OCI-LY1 (cell line): ENCODE data around the gene PCNX3.
"Not testable (repeated sequence)": the region's sequence is repeated elsewhere in the genome, so short reads cannot be mapped to it uniquely, and the experiment has no call there.

Source experiments
- H2AFZ ChIP-seq: fragments of 200-600 bp; sonication (generic), shearing (Covaris generic); 2 replicates; pipeline ENCODE4 v1.6.0; 2014; ENCODE audit warnings: antibody characterized with exemption, mild to moderate bottlenecking, low read length
- H3F3A ChIP-seq: fragments of 200-600 bp; sonication (generic), shearing (Covaris generic); 2 replicates; pipeline ENCODE4 v1.6.0; 2014; ENCODE audit warnings: mild to moderate bottlenecking, antibody characterized with exemption, low read length, moderate library complexity; ENCODE audit not compliant: insufficient read depth
- H3K27ac ChIP-seq: fragments of 200-600 bp; sonication (generic); 2 replicates; pipeline ENCODE4 v1.5.1; 2014; ENCODE audit warnings: low read length, mixed run types, mild to moderate bottlenecking, low read depth; ENCODE audit not compliant: poor library complexity, severe bottlenecking
- H3K27me3 ChIP-seq: fragments of 200-600 bp; sonication (generic); 2 replicates; pipeline ENCODE4 v1.6.0; 2014; ENCODE audit warnings: antibody characterized with exemption, mild to moderate bottlenecking, low read length, moderate library complexity; ENCODE audit not compliant: insufficient read depth
- H3K36me3 ChIP-seq: fragments of 200-600 bp; sonication (generic); 2 replicates; pipeline ENCODE4 v1.6.1; 2014; ENCODE audit warnings: mild to moderate bottlenecking, antibody characterized with exemption, low read length, moderate library complexity, mixed read lengths; ENCODE audit not compliant: insufficient read depth
- H3K4me1 ChIP-seq: fragments of 200-600 bp; sonication (generic); 2 replicates; pipeline ENCODE4 v1.5.1; 2014; ENCODE audit warnings: mild to moderate bottlenecking, low read length, moderate library complexity; ENCODE audit not compliant: insufficient read depth, severe bottlenecking
- H3K4me2 ChIP-seq: fragments of 200-600 bp; sonication (generic), shearing (Covaris generic); 2 replicates; pipeline ENCODE4 v1.6.1; 2014; ENCODE audit warnings: low read length
- H3K4me3 ChIP-seq: fragments of 200-600 bp; sonication (generic); 2 replicates; pipeline ENCODE4 v1.5.1; 2014; ENCODE audit warnings: low read length, low read depth, mild to moderate bottlenecking, mixed read lengths; ENCODE audit not compliant: poor library complexity, severe bottlenecking
- H3K79me2 ChIP-seq: fragments of 200-600 bp; shearing (Covaris generic); 2 replicates; pipeline ENCODE4 v1.6.1; 2016; ENCODE audit warnings: mixed run types, low read length, mixed read lengths; ENCODE audit not compliant: insufficient read depth
- H3K9ac ChIP-seq: fragments of 200-600 bp; sonication (generic), shearing (Covaris generic); 2 replicates; pipeline ENCODE4 v1.6.1; 2014; ENCODE audit warnings: mild to moderate bottlenecking, low read length, mixed read lengths
- H3K9me2 ChIP-seq: fragments of 200-600 bp; sonication (generic), shearing (Covaris generic); 2 replicates; pipeline ENCODE4 v1.6.1; 2014; ENCODE audit warnings: low read depth, mild to moderate bottlenecking, low read length, mixed read lengths
- H3K9me3 ChIP-seq: fragments of 200-600 bp; shearing (Covaris generic); 2 replicates; pipeline ENCODE4 v1.6.1; 2014; ENCODE audit warnings: low read length, mixed read lengths
- H4K20me1 ChIP-seq: fragments of 200-600 bp; sonication (generic), shearing (Covaris generic); 2 replicates; pipeline ENCODE4 v1.6.0; 2016; ENCODE audit warnings: mild to moderate bottlenecking, low read length; ENCODE audit not compliant: insufficient read depth
- CTCF ChIP-seq: fragments of 200-600 bp; sonication (generic), shearing (Covaris generic); IDR thresholded peaks from 2 replicates; pipeline ENCODE4 v1.5.1; 2017; ENCODE audit warnings: mild to moderate bottlenecking, antibody characterized with exemption, low read length, moderate library complexity, mixed read lengths
- EZH2 ChIP-seq: fragments of 200-600 bp; sonication (generic), shearing (Covaris generic); IDR thresholded peaks from 2 replicates; pipeline ENCODE4 v1.8.0; 2017; ENCODE audit warnings: borderline replicate concordance, mixed run types, mild to moderate bottlenecking, antibody characterized with exemption, low read length, moderate library complexity, mixed read lengths

Gene PCNX3

GRCh38 chr11:65660038-65660437 lies 44.5 kb downstream of the PCNX3 start:
- peaks cover 19% of the 10 kb centered on the region for H3K4me1 ChIP-seq
- no peak overlapping the region for H3K4me3 ChIP-seq
- no peak for TF ChIP-seq EZH2
- TF ChIP-seq CTCF = no peak
- H3F3A ChIP-seq = no peaks in the 10 kb centered on the region
- H3K36me3 ChIP-seq = peaks cover 64% of the 10 kb centered on the region
- H3K27me3 ChIP-seq = no peaks in the 10 kb centered on the region
- no peak overlapping the region for H3K9ac ChIP-seq
- H3K4me2 ChIP-seq = no peak overlapping the region
- no peaks in the 10 kb centered on the region for H4K20me1 ChIP-seq
- H3K27ac ChIP-seq = no peak overlapping the region
- no peaks in the 10 kb centered on the region for H3K9me3 ChIP-seq
- H2AFZ ChIP-seq = no peak overlapping the region
- no peaks in the 10 kb centered on the region for H3K9me2 ChIP-seq
- peaks cover 9% of the 10 kb centered on the region for H3K79me2 ChIP-seq

- peaks cover 19% of the 10 kb centered on the region for H3K4me1 ChIP-seq
- H3K27ac ChIP-seq, H3K27me3 ChIP-seq, H3K9me3 ChIP-seq, H3K4me3 ChIP-seq, H3K9me2 ChIP-seq, H3K9ac ChIP-seq, H2AFZ ChIP-seq, H3K79me2 ChIP-seq, H3F3A ChIP-seq, H4K20me1 ChIP-seq: not testable (repeated sequence)
- H3K4me2 ChIP-seq = peak overlapping the region; percentile 100; the same call in 1 of the 2 replicates
- H3K36me3 ChIP-seq = peaks cover 55% of the 10 kb centered on the region
Observed at GRCh38 chr11:65660908-65661307, 45.3 kb downstream of the PCNX3 start.

GRCh38 chr11:65661599-65662246 lies 46.1 kb downstream of the PCNX3 start:
- Histone ChIP-seq H3K27ac (no peak overlapping the region), H2AFZ (no peak overlapping the region), H3K9ac (peak overlapping the region; percentile 87), H3K4me3 (peak overlapping the region; percentile 91), H3K9me3 (no peaks in the 10 kb centered on the region), H3K36me3 (peaks cover 48% of the 10 kb centered on the region), H3K4me1 (peaks cover 19% of the 10 kb centered on the region), H4K20me1 (no peaks in the 10 kb centered on the region), H3K9me2 (no peaks in the 10 kb centered on the region), H3K4me2 (peak overlapping the region; percentile 100), H3F3A (no peaks in the 10 kb centered on the region), H3K27me3 (no peaks in the 10 kb centered on the region), H3K79me2 (peaks cover 9% of the 10 kb centered on the region)
- TF ChIP-seq EZH2 = no peak
- no peak for TF ChIP-seq CTCF

GRCh38 chr11:65662247-65662798 lies 46.7 kb downstream of the PCNX3 start:
- Histone ChIP-seq H3K27me3 (no peaks in the 10 kb centered on the region), H3K4me3 (peak overlapping the region; percentile 91), H3K4me2 (peak overlapping the region; percentile 100), H3K27ac (no peak overlapping the region), H3K79me2 (peaks cover 9% of the 10 kb centered on the region), H3K4me1 (peaks cover 19% of the 10 kb centered on the region), H3K9ac (peak overlapping the region; percentile 87), H2AFZ (no peak overlapping the region), H3K9me2 (no peaks in the 10 kb centered on the region), H3F3A (no peaks in the 10 kb centered on the region), H3K9me3 (no peaks in the 10 kb centered on the region), H3K36me3 (peaks cover 43% of the 10 kb centered on the region), H4K20me1 (no peaks in the 10 kb centered on the region)
- TF ChIP-seq CTCF (no peak), EZH2 (no peak)
